IMR-90 (cell line): Measurements from ENCODE around the gene ADARB2.

Source experiments
- CTCF ChIP-seq: conservative IDR thresholded peaks from 2 replicates; pipeline ENCODE4 v1.5.1; 2012; ENCODE audit warnings: mild to moderate bottlenecking, low read depth, low read length, improper control_type of control experiment
- POLR2A ChIP-seq: IDR thresholded peaks from 2 replicates; pipeline ENCODE4 v1.6.1; 2012; ENCODE audit warnings: mild to moderate bottlenecking, low read depth, low read length
- RFX5 ChIP-seq: IDR thresholded peaks from 2 replicates; pipeline ENCODE4 v1.8.0; 2012; ENCODE audit warnings: low read depth, mild to moderate bottlenecking, low read length, moderate library complexity

- TF ChIP-seq POLR2A (no peak), RFX5 (no peak), CTCF (no peak)
These were observed 540.7 kb downstream of the ADARB2 start for GRCh38 chr10:1196656-1197055.
